CD4-positive, alpha-beta T cell treated with Interleukin-2 at 100 ng/mL for 4 hours (primary cell): ENCODE data around the gene PIPOX.

Experiments used
- DNase-seq: peaks from one replicate; pipeline ENCODE4 v3.0.0-alpha.2; 2020; ENCODE audit warnings: low spot score

Gene PIPOX

GRCh38 chr17:29042679-29043538 lies at the start of gene PIPOX:
Gene PIPOX, plus strand, starts transcription at chr17:29043141. Its CDS starts 85 bp downstream, at chr17:29043226.
- DNase-seq: peak; percentile 2

- DNase-seq: no peak
These were observed 49.1 kb upstream of the PIPOX start for GRCh38 chr17:28993645-28994426.

- DNase-seq: no peak
These were observed 46.3 kb upstream of the PIPOX start for GRCh38 chr17:28996554-28997096.

- no peak for DNase-seq
These were observed 45.1 kb upstream of the PIPOX start for GRCh38 chr17:28997806-28998205.

- no peak for DNase-seq
These were observed 43.7 kb upstream of the PIPOX start for GRCh38 chr17:28999206-28999605.

GRCh38 chr17:29000973-29001372 lies 42.0 kb upstream of the PIPOX start:
- DNase-seq: no peak

GRCh38 chr17:29002811-29003210 lies 40.1 kb upstream of the PIPOX start:
- no peak for DNase-seq

GRCh38 chr17:29003289-29003688 lies 39.7 kb upstream of the PIPOX start:
- DNase-seq: no peak

- no peak for DNase-seq
These were observed 38.8 kb upstream of the PIPOX start for GRCh38 chr17:29004081-29004692.

GRCh38 chr17:29005936-29006511 lies 36.9 kb upstream of the PIPOX start, which contains the start of gene SEZ6:
Gene SEZ6, minus strand, starts transcription at chr17:29006033. Its CDS starts 164 bp downstream, at chr17:29005869.
- peak; percentile 34 for DNase-seq

GRCh38 chr17:29007456-29007855 lies 35.5 kb upstream of the PIPOX start:
- DNase-seq: no peak

GRCh38 chr17:29007860-29008455 lies 35.0 kb upstream of the PIPOX start:
- DNase-seq: no peak

GRCh38 chr17:29008591-29008990 lies 34.4 kb upstream of the PIPOX start:
- DNase-seq: no peak

- no peak for DNase-seq
These were observed 32.8 kb upstream of the PIPOX start for GRCh38 chr17:29010129-29010528.

- DNase-seq: no peak
These were observed 32.4 kb upstream of the PIPOX start for GRCh38 chr17:29010586-29010985.

GRCh38 chr17:29012535-29012934 lies 30.4 kb upstream of the PIPOX start:
- no peak for DNase-seq

- no peak for DNase-seq
These were observed 28.2 kb upstream of the PIPOX start for GRCh38 chr17:29014716-29015115.

- DNase-seq: no peak
These were observed 26.4 kb upstream of the PIPOX start for GRCh38 chr17:29016345-29017210.

- DNase-seq: no peak
These were observed 24.0 kb upstream of the PIPOX start for GRCh38 chr17:29018788-29019474.
